Stimulated activated CD4-positive, alpha-beta T cell treated with anti-CD3 and anti-CD28 coated beads, Interleukin-4, amount 100 ng/mL, for 1 hour (primary cell): ENCODE measurements around the gene RHBDL3.
"Not testable (repeated sequence)": the region's sequence is repeated elsewhere in the genome, so short reads cannot be mapped to it uniquely, and the experiment has no call there.

Source experiments
- DNase-seq: peaks from one replicate; pipeline ENCODE4 v3.0.0-alpha.2; 2020

Gene RHBDL3

GRCh38 chr17:32330147-32330546 lies 64.5 kb downstream of the RHBDL3 start:
- no peak for DNase-seq

- no peak for DNase-seq
Measured at GRCh38 chr17:32331243-32332040, 65.8 kb downstream of the RHBDL3 start.

- no peak for DNase-seq
Measured at GRCh38 chr17:32333187-32333586, 67.6 kb downstream of the RHBDL3 start.

- DNase-seq, result no peak
Measured at GRCh38 chr17:32335046-32335445, 69.4 kb downstream of the RHBDL3 start.

- no peak for DNase-seq
Measured at GRCh38 chr17:32335687-32336086, 70.1 kb downstream of the RHBDL3 start.

GRCh38 chr17:32341141-32341856 lies 75.7 kb downstream of the RHBDL3 start:
- peak; percentile 39 for DNase-seq

GRCh38 chr17:32341857-32342602 lies 76.4 kb downstream of the RHBDL3 start, which contains the start of gene C17orf75:
Gene C17orf75, minus strand, starts transcription at chr17:32342173. Its CDS starts 34 bp downstream, at chr17:32342139.
- DNase-seq, result peak; percentile 85

- no peak for DNase-seq
Measured at GRCh38 chr17:32342603-32343325, 77.1 kb downstream of the RHBDL3 start.

- DNase-seq, result no peak
Measured at GRCh38 chr17:32345951-32346600, 80.4 kb downstream of the RHBDL3 start.

GRCh38 chr17:32348483-32348800 lies 82.8 kb downstream of the RHBDL3 start:
- no peak for DNase-seq

GRCh38 chr17:32349503-32349853 lies 83.8 kb downstream of the RHBDL3 start:
- DNase-seq, result no peak

GRCh38 chr17:32349854-32350665 lies 84.4 kb downstream of the RHBDL3 start, which contains the start of gene ZNF207:
Gene ZNF207, plus strand, starts transcription at chr17:32350157. Its CDS starts 129 bp downstream, at chr17:32350286.
- DNase-seq, result peak; percentile 92

- DNase-seq, result peak; percentile 23
Measured at GRCh38 chr17:32350666-32351418, 85.2 kb downstream of the RHBDL3 start.

GRCh38 chr17:32352734-32353133 lies 87.1 kb downstream of the RHBDL3 start:
- not testable (repeated sequence) for DNase-seq

- DNase-seq, result no peak
Measured at GRCh38 chr17:32355649-32356377, 90.2 kb downstream of the RHBDL3 start.

- no peak for DNase-seq
Measured at GRCh38 chr17:32356378-32356743, 90.7 kb downstream of the RHBDL3 start.

- no peak for DNase-seq
Measured at GRCh38 chr17:32356750-32357149, 91.1 kb downstream of the RHBDL3 start.

GRCh38 chr17:32357615-32358014 lies 92.0 kb downstream of the RHBDL3 start:
- DNase-seq, result no peak

GRCh38 chr17:32361270-32361669 lies 95.6 kb downstream of the RHBDL3 start:
- DNase-seq, result no peak

- no peak for DNase-seq
Measured at GRCh38 chr17:32370426-32370825, 104.8 kb downstream of the RHBDL3 start.
